Endothelial cell of hepatic sinusoid (primary cell): ENCODE measurements around the gene FUBP1.
"Not testable (repeated sequence)": the region's sequence is repeated elsewhere in the genome, so short reads cannot be mapped to it uniquely, and the experiment has no call there.

Experiments used
- in situ Hi-C: cut with HindIII; loops from 2 replicates; pipeline ENCODE4 v1.10.0; 2017; ENCODE audit warnings: low sequenced_read_pairs

FUBP1 gene

GRCh38 chr1:77978969-77979876 is at the start of gene FUBP1:
TSS of gene FUBP1 (minus strand) at chr1:77979072. CDS start at chr1:77979004, 68 bp downstream.
- in situ Hi-C loops = no loop called here

- in situ Hi-C loops = not testable (repeated sequence)
These were observed 42.3 kb upstream of the FUBP1 start for GRCh38 chr1:78021134-78021533.

- in situ Hi-C loops = no loop called here
These were observed 40.2 kb upstream of the FUBP1 start for GRCh38 chr1:78019024-78019423.

- in situ Hi-C loops = no loop called here
These were observed 36.3 kb upstream of the FUBP1 start for GRCh38 chr1:78015148-78015547.

GRCh38 chr1:78011050-78011449 is 32.2 kb upstream of the FUBP1 start:
- in situ Hi-C loops = no loop called here

GRCh38 chr1:78009836-78010235 is 31.0 kb upstream of the FUBP1 start:
- in situ Hi-C loops = no loop called here

- in situ Hi-C loops = no loop called here
These were observed 30.4 kb upstream of the FUBP1 start for GRCh38 chr1:78009276-78009675.

- in situ Hi-C loops = no loop called here
These were observed 28.9 kb upstream of the FUBP1 start for GRCh38 chr1:78007677-78008341.

- in situ Hi-C loops = no loop called here
These were observed 27.6 kb upstream of the FUBP1 start for GRCh38 chr1:78006521-78006920.

GRCh38 chr1:78005755-78006154 is 26.9 kb upstream of the FUBP1 start:
- in situ Hi-C loops = no loop called here

- in situ Hi-C loops = no loop called here
These were observed 26.5 kb upstream of the FUBP1 start for GRCh38 chr1:78005448-78005722.

- in situ Hi-C loops = no loop called here
These were observed 26.0 kb upstream of the FUBP1 start, which contains the start of gene DNAJB4 for GRCh38 chr1:78004719-78005447. TSS of gene DNAJB4 (plus strand) at chr1:78004939. CDS start at chr1:78005111, 172 bp downstream.

GRCh38 chr1:78003882-78004718 is 25.2 kb upstream of the FUBP1 start:
- in situ Hi-C loops = no loop called here

- in situ Hi-C loops = no loop called here
These were observed 24.3 kb upstream of the FUBP1 start for GRCh38 chr1:78003070-78003746.

GRCh38 chr1:78000536-78000935 is 21.7 kb upstream of the FUBP1 start:
- in situ Hi-C loops = not testable (repeated sequence)

GRCh38 chr1:77996734-77997133 is 17.9 kb upstream of the FUBP1 start:
- in situ Hi-C loops = loop anchor here (5.0 kb wide), 2 partner anchors 56 to 111 kb away; no protein-coding TSS in a partner anchor

GRCh38 chr1:77994117-77994705 is 15.3 kb upstream of the FUBP1 start:
- in situ Hi-C loops = no loop called here

- in situ Hi-C loops = no loop called here
These were observed 12.8 kb upstream of the FUBP1 start for GRCh38 chr1:77991638-77992037.

- in situ Hi-C loops = no loop called here
These were observed 11.8 kb upstream of the FUBP1 start for GRCh38 chr1:77990629-77991204.
